Peyer's patch (tissue), 4 donors: Measurements from ENCODE around the gene ESD.

Experiments
- POLR2A ChIP-seq, 2 donors: fragments of 450-650 bp; IDR thresholded peaks; one replicate each; pipeline ENCODE4 v1.5.1; 2017; ENCODE audit warnings: antibody characterized with exemption in 2 of 2, mild to moderate bottlenecking in 2 of 2, moderate library complexity in 2 of 2
- TF ChIP-seq, protein P1 (sequence below), 6 experiments: fragments of 450-650 bp in 4 of 6; fragments of 200-600 bp in 2 of 6; sonication (generic) in 1 of 6; IDR thresholded peaks; one replicate each; pipeline ENCODE4 v1.5.1; 2017 to 2019; ENCODE audit warnings: antibody characterized with exemption in 6 of 6, mild to moderate bottlenecking in 3 of 6, moderate library complexity in 1 of 6

DNA sequence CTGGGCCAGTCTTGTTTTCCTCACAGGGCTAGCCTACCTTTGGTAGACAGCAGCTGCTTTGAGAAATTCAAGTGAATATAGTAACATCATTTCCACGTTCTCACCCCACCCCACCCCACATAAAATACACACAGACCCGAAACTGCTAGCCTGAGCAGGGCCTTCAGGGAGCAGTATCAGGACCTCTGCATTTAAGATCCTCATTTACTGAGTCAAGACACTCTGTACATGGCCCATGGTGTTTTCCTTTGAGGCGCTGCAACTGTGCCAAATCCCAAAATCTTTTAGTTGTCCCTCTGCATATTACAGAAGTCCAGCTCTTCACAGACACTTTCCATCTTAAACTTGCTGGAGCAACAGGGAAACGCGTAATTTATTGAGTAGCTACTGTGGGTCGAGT is 43.0 kb downstream of the ESD start:
- no peak for TF ChIP-seq POLR2A (IDR thresholded peaks at IDR 0.05)
- TF ChIP-seq, protein P1, sequence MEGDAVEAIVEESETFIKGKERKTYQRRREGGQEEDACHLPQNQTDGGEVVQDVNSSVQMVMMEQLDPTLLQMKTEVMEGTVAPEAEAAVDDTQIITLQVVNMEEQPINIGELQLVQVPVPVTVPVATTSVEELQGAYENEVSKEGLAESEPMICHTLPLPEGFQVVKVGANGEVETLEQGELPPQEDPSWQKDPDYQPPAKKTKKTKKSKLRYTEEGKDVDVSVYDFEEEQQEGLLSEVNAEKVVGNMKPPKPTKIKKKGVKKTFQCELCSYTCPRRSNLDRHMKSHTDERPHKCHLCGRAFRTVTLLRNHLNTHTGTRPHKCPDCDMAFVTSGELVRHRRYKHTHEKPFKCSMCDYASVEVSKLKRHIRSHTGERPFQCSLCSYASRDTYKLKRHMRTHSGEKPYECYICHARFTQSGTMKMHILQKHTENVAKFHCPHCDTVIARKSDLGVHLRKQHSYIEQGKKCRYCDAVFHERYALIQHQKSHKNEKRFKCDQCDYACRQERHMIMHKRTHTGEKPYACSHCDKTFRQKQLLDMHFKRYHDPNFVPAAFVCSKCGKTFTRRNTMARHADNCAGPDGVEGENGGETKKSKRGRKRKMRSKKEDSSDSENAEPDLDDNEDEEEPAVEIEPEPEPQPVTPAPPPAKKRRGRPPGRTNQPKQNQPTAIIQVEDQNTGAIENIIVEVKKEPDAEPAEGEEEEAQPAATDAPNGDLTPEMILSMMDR (IDR thresholded peaks at IDR 0.05) = no peak
